NCI-H1436 (cell line): Measurements from ENCODE around the gene C1orf210.

Source experiments
- DNase-seq: peaks from one replicate; lab custom pipeline; 2025; lab: John Stamatoyannopoulos, UW

The C1orf210 gene

GRCh38 chr1:43274125-43274803 is 11.1 kb downstream of the C1orf210 start:
- DNase-seq: peak; percentile 17

GRCh38 chr1:43273708-43274107 is 11.7 kb downstream of the C1orf210 start:
- DNase-seq: no peak

- DNase-seq: no peak
These were observed 12.5 kb downstream of the C1orf210 start for GRCh38 chr1:43272576-43273571.

- no peak for DNase-seq
These were observed 13.2 kb downstream of the C1orf210 start for GRCh38 chr1:43272161-43272560.

- no peak for DNase-seq
These were observed 13.9 kb downstream of the C1orf210 start for GRCh38 chr1:43271186-43272118.

- DNase-seq: peak; percentile 42
These were observed 14.8 kb downstream of the C1orf210 start for GRCh38 chr1:43270421-43271095.

GRCh38 chr1:43269627-43270375 is 15.6 kb downstream of the C1orf210 start, which contains the start of gene TMEM125:
Gene TMEM125 (plus strand): TSS chr1:43269983. CDS start chr1:43272723, 2,740 bp downstream.
- DNase-seq: no peak

GRCh38 chr1:43267818-43268425 is 17.5 kb downstream of the C1orf210 start:
- no peak for DNase-seq

- DNase-seq: no peak
These were observed 18.0 kb downstream of the C1orf210 start for GRCh38 chr1:43267291-43267805.

GRCh38 chr1:43266881-43267280 is 18.5 kb downstream of the C1orf210 start:
- DNase-seq: no peak

GRCh38 chr1:43265431-43265830 is 19.9 kb downstream of the C1orf210 start:
- DNase-seq: no peak

- no peak for DNase-seq
These were observed 27.0 kb downstream of the C1orf210 start for GRCh38 chr1:43258370-43258769.

GRCh38 chr1:43256675-43257570 is 28.5 kb downstream of the C1orf210 start:
- no peak for DNase-seq

GRCh38 chr1:43255438-43256210 is 29.8 kb downstream of the C1orf210 start:
- DNase-seq: no peak

- no peak for DNase-seq
These were observed 31.5 kb downstream of the C1orf210 start for GRCh38 chr1:43253876-43254275.

- no peak for DNase-seq
These were observed 32.2 kb downstream of the C1orf210 start for GRCh38 chr1:43253173-43253572.

- no peak for DNase-seq
These were observed 33.2 kb downstream of the C1orf210 start for GRCh38 chr1:43252225-43252624.

GRCh38 chr1:43251024-43251423 is 34.4 kb downstream of the C1orf210 start:
- no peak for DNase-seq
